Upper lobe of right lung (tissue), 1 donor: ENCODE results near the gene GOPC. TPM values are rescaled to one million over a fixed set of nuclear protein-coding genes. Genes with fewer than 3 reads are reported as not detected.
A peak's percentile ranks its signal among the peaks of the same experiment; 100 is the strongest.

Experiments
- ATAC-seq: fragments of 200-7000 bp; cut with Tn5 transposase; one replicate; pipeline ENCODE4 v1.9.1; 2020; ENCODE audit warnings: mild to moderate bottlenecking, moderate library complexity
- DNase-seq: peaks from one replicate; pipeline ENCODE4 v3.0.0-alpha.2; 2020
- H3K27ac ChIP-seq: fragments of 200-600 bp; one replicate; pipeline ENCODE4 v1.8.0; 2022
- H3K27me3 ChIP-seq: fragments of 200-600 bp; one replicate; pipeline ENCODE4 v1.8.0; 2022; ENCODE audit warnings: mild to moderate bottlenecking
- H3K36me3 ChIP-seq: fragments of 200-600 bp; one replicate; pipeline ENCODE4 v1.8.0; 2022
- H3K4me1 ChIP-seq: fragments of 200-600 bp; one replicate; pipeline ENCODE4 v1.8.0; 2022
- H3K4me3 ChIP-seq: fragments of 200-600 bp; one replicate; pipeline ENCODE4 v1.8.0; 2022; ENCODE audit warnings: mild to moderate bottlenecking
- H3K9me3 ChIP-seq: fragments of 200-600 bp; one replicate; pipeline ENCODE4 v1.8.0; 2022
- CTCF ChIP-seq: fragments of 200-600 bp; IDR thresholded peaks from one replicate; pipeline ENCODE4 v1.8.0; 2022; ENCODE audit warnings: antibody characterized with exemption
- intact Hi-C: fragments of 100-400 bp; cut with DNase I; formaldehyde crosslinking; loops from one replicate; pipeline ENCODE4 v1.11.0; 2022
- total RNA-seq: library from RNA; stranded (reverse); fragmentation: NEBNext Ultra II Directional; extraction: Animal tissue kit (Norgen Biotek cat#: 25700); gene quantifications from one replicate; pipeline ENCODE4 v1.2.1, GENCODE V29; 2021
- donor health status: DM: no; HTN: yes; CAD: no; lungs with severe emphysema.

Gene GOPC
- total RNA-seq, 1 donor from 2014 or later: 21.5 TPM

GRCh38 chr6:117601811-117602150 lies 530 bp downstream of the GOPC start:
- Histone ChIP-seq H3K9me3 (no peaks in the 10 kb centered on the region), H3K27ac (peak overlapping the region; percentile 94), H3K4me3 (peak overlapping the region; percentile 93), H3K27me3 (no peaks in the 10 kb centered on the region), H3K4me1 (peaks cover 21% of the 10 kb centered on the region), H3K36me3 (no peaks in the 10 kb centered on the region)
- DNase-seq: no peak
- TF ChIP-seq CTCF: no peak
- intact Hi-C loops: no loop called here
- peak; percentile 1 for ATAC-seq

- Histone ChIP-seq H3K36me3 (no peaks in the 10 kb centered on the region), H3K9me3 (no peaks in the 10 kb centered on the region), H3K27ac (no peak overlapping the region), H3K4me1 (peaks cover 21% of the 10 kb centered on the region), H3K27me3 (no peaks in the 10 kb centered on the region), H3K4me3 (peak overlapping the region; percentile 93)
- DNase-seq (no peak), ATAC-seq (no peak)
- no peak for TF ChIP-seq CTCF
- intact Hi-C loops: no loop called here
These were observed 2.1 kb downstream of the GOPC start for GRCh38 chr6:117600008-117600743.

- Histone ChIP-seq H3K27ac (no peak overlapping the region), H3K4me3 (no peak overlapping the region), H3K9me3 (no peaks in the 10 kb centered on the region), H3K4me1 (peaks cover 16% of the 10 kb centered on the region), H3K27me3 (no peaks in the 10 kb centered on the region), H3K36me3 (no peaks in the 10 kb centered on the region)
- no peak for TF ChIP-seq CTCF
- ATAC-seq (no peak), DNase-seq (no peak)
- intact Hi-C loops: no loop called here
These were observed 4.6 kb downstream of the GOPC start for GRCh38 chr6:117597755-117598154.

- TF ChIP-seq CTCF: no peak
- peaks cover 11% of the 10 kb centered on the region for H3K4me1 ChIP-seq
- no peak for ATAC-seq
- no peaks in the 10 kb centered on the region for H3K9me3 ChIP-seq
- DNase-seq: no peak
- H3K36me3 ChIP-seq: peaks cover 1% of the 10 kb centered on the region
- H3K27me3 ChIP-seq: no peaks in the 10 kb centered on the region
- intact Hi-C loops: no loop called here
- no peak overlapping the region for H3K27ac ChIP-seq
- no peak overlapping the region for H3K4me3 ChIP-seq
These were observed 7.0 kb downstream of the GOPC start for GRCh38 chr6:117595099-117595923.

GRCh38 chr6:117592983-117593759 lies 9.1 kb downstream of the GOPC start:
- Histone ChIP-seq H3K4me3 (no peak overlapping the region), H3K36me3 (peaks cover 18% of the 10 kb centered on the region), H3K27ac (no peak overlapping the region), H3K27me3 (no peaks in the 10 kb centered on the region), H3K9me3 (no peaks in the 10 kb centered on the region), H3K4me1 (no peaks in the 10 kb centered on the region)
- ATAC-seq (no peak), DNase-seq (no peak)
- intact Hi-C loops: no loop called here
- no peak for TF ChIP-seq CTCF
